Hematopoietic multipotent progenitor cell (in vitro differentiated cells): ENCODE measurements around the gene UBE2S. TPM values are rescaled to one million over a fixed set of nuclear protein-coding genes. Genes with fewer than 3 reads are reported as not detected.
A peak's percentile ranks its signal among the peaks of the same experiment; 100 is the strongest.

ENCODE experiments used
- DNase-seq, 3 donors: peaks; one replicate each; pipeline ENCODE4 v3.0.0-alpha.2; 2011 to 2015; ENCODE audit warnings: low read depth in 2 of 3, low spot score in 2 of 3
- total RNA-seq: library from RNA; depleted of rRNA; stranded (reverse); fragments of >200 nt; gene quantifications from one replicate; pipeline ENCODE4 v1.2.3, GENCODE V29; 2012

Gene UBE2S
- total RNA-seq, 1 donor: 26.7 TPM

DNA sequence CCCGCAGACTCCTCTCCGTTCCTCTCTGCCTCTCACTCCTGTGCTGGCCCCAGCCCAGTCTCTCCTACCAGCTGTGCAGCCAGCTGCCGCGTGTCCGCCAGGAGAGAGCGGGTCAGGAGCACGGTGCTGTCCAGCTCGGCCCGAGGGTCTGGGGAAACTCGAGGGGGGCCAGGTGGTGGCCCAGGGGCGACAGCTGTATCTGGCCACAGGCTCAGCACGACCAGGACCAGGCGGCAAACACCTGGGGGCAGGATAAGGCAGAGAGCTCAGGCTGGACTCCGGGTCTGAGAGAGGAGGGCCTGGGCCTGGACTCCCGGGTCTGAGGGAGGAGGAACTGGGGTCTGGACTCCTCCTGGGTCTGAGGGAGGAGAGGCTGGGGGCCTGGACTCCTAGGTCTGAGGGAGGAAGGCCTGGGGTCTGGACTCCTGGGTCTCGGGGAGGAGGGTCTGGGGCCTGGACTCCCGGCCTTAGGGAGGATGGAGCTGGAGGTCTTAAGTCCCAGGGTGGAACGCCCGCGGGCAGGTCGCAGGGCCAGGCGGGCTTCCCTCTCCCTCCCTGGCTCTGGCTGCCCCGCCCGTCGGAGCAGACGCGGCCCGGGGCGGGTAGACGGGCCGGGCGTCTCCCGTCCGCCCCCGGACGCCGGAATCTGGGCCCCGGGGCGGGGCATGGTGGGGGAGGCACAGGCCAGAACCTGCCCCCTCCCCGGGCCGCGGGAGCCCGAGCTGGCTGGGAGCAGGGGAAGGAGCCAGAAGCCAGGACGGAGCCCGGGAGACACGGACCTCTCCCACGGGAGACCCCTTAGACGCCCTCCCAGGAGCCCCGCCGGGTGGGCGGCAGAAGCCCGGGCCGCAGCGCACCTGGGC, 38.7 kb downstream of the UBE2S start:
- no peak for DNase-seq

DNA sequence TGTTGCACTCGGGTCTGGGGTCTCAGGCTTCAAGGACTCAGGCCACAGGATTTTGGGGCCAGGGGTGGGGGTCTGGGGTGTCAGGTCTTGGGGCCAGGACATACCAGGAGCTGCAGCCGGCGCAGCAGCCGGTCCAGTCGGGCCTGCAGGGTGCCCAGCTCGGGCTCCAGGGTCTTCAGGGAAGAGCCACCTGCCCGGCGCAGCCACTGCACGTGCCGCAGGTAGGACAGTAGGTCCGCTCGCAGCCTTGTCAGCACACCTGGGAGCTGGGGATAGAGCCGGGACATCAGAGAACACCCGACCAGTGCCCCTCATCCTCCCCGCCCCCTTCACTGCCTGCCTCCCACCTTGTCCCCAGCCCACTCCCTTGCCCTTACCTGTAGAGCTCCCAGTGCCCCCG, 39.5 kb downstream of the UBE2S start:
- no peak for DNase-seq

DNA sequence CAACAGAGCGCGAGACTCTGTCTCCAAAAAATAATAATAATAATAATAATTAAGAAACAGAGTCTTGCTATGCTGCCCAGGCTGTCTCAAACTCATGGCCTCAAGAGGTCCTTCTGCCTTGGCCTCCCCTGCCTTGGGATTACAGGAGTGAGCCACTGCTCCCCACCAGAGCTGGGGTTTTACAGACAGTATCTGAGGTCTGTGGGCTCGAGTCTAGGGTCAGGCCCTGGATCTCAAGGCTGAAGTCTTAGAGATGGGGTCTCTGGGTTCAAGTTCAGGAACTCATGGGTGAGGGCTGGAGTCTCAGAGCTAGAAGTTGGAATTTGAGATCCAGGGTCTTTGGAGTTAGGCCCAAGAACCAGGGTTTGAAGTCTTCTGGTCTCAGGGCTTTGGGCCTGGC, 40.8 kb downstream of the UBE2S start:
- DNase-seq: no peak

DNA sequence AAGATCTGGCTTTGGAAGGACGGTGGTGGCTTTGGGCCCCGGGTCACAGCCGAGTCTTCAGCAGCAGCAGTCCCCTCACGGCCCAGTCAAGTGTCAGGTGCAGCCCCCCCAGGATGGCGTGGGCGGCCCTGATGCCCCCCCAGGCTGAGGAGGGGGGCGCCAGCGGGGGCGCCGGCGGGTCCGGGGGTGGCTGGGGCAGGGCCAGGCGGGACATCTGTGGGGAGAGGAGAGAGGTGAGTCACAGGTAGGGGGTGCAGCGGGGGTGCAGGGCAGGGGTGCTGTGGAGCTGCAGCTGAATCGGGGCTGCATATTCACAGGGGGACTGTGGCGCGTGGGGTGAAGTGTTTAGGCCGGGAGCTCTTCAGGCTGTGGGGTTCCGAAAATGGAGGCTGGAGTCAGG, 41.6 kb downstream of the UBE2S start:
- DNase-seq: no peak

DNA sequence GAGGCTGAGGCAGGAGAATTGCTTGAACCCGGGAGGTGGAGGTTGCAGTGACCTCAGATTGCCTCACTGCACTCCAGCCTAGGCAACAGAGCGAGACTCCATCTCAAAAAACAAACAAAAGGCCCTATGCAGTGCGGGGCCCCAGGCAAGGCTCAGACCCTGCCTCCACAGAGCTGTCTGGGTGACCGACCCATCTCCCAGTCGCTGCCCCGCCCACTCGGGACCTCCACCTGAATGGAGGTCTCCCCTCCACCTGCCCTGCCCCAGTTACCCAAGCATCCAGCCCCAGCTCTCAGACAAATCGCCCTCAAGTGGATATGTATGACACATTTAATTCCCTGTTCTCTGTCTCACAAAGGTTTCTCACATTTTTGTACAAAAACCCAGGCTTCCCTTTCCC, 42.3 kb downstream of the UBE2S start:
- DNase-seq: no peak

DNA sequence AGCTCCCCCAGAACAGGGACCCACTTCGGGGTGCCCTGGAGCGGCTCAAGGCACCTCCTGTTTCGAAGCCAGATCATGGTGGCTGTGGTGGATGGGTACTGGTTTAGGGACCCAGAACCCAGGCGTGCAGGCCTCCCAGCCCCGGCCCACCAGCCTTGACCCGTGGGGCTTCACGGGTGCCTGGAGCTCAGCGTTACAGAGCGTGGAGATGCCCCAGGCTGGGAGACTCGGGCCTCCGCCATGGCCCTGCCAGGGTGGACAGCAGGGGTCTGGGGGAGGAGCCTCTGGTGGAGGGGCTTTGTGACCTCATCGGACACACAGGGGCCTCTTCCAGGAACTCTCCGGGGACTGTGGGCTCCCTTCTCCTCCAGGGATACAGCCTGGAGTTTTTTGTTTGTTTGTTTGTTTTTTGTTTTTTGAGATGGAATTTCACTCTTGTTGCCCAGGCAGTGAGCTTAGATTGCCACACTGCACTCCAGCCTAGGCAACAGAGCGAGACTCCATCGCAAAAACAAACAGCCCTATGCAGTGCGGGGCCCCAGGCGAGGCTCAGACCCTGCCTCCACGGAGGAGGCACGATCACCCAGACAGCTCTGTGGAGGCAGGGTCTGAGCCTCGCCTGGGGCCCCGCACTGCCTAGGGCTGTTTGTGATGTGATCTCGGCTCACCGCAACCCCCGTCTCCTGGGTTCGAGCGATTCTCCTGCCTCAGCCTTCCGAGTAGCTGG, 44.4 kb downstream of the UBE2S start, which contains the start of gene GARIN5B:
TSS of gene GARIN5B (minus strand) at position 271 of the 727 bp plus-strand sequence. CDS start at position 77, 194 bp downstream.
- no peak for DNase-seq

DNA sequence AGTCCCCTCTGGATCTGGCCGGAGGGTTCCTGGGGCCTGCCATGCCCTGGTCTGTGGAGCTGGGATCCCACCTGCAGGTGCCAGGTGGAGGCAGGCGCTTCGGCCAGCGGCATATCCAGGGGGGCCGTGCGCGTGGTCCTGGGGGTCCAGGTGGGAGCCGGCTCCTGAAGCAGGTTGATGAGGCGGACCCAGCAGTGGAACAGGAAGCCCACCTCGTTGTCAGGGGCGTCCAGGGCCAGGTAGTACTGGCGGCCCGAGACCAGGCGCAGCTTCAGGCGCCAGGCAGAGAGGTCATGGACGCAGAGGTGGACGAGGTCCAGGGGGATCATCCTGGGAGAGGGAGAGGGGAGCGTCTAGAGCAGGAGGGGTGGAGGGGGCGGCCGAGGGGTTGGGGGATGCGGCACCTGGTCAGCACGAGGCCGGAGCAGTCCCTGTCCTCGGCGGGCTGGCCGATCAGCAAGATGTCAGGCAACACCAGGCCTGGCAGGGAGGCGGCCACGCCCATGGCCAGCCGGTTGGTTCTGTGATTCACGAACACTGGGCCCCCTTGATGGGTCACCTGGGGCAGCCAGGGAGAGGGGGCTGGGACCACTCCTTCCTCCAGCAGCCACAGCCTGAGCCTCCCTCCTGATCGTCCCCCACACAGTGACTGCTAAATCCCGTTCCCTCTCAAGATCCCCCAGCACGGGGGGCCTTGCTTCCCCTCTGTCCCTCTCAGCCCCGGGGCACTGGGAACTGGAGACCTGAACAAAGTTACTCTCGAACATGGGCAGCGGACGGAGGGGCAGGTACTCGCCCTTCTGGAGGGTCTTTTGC, 45.2 kb downstream of the UBE2S start:
- DNase-seq: no peak

DNA sequence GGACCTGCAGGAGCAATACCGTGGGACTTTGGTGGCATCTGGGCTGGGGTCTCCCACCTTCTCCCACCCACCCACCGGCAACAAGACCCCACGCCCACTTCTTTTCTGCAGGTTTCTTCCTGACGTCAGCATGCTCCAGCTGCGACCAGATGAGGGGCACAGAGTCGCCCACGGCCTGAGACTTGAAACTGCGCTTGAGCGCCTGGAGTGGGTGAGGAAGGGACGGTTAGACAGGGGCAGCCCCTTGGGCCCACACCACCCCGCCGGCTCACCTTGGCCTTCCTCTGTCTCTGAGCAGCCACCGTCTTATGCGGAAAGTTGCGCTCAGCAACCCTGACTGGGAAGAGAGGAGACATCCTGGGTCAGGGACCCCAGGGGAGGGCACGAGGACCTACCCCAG, 46.7 kb downstream of the UBE2S start:
- DNase-seq: no peak

DNA sequence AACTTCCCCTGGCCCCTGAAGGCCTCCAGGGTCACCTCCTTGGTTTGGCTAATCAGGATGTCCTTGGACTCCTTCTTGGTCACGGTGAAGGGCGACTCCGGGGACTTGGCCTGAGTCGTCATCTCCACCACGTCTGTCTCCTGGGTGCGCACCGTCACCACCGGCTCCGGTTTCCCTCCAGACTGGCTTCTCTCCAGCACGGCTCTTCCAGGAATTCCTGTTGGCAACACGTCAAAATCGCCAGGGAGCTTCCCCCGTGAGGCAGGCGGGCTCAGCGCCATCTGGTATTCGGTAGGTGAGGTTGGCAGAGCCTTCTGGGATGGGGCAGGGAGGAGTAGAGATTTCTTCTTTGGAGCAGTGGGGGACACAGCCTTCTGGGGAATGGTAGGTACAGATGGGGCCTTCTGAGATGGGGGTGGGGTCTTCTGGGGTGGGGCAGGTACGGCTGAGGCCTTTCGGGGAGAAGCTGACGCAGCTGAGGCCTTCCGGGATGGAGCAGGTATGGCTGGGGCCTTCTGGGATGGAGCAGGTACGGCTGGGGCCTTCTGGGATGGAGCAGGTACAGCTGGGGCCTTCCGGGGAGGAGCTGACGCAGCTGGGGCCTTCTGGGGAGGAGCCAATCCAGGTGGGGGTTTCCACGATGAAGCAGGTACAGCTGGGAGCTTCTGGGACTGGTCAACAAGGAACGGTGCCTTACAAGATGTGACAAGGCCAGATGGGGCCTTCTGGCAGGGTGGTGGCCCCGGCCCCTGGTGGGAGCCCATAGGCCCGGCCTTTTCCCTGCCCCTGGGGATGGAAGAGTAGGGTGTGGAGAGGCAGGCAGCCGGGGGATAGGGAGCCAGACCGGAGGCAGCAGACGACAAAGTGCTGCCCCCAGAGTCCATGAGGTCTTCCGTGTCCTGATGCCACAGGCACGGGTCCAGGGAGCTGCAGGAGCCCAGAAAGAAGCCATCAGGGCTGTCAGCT, 48.4 kb downstream of the UBE2S start:
- DNase-seq: no peak

DNA sequence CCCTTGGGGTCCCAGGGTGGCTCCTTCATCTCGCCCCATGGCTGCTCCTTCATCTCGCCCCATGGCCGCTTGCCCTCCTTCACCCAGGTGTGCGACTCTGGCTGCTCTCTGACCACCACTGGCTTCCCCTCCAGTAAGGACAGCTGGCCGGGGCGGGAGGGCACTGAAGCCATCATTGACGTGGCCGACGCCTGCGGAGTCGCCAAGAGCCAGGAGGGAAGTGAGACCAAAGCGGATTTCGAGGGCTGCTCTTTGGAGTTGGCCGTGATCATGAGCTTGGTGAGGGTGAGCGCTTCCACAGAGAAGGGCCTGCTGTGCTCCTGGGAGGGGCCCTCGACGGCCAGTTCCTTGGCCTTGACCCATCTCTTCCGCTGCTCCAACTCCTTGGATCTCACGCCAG, 49.1 kb downstream of the UBE2S start:
- DNase-seq: no peak

DNA sequence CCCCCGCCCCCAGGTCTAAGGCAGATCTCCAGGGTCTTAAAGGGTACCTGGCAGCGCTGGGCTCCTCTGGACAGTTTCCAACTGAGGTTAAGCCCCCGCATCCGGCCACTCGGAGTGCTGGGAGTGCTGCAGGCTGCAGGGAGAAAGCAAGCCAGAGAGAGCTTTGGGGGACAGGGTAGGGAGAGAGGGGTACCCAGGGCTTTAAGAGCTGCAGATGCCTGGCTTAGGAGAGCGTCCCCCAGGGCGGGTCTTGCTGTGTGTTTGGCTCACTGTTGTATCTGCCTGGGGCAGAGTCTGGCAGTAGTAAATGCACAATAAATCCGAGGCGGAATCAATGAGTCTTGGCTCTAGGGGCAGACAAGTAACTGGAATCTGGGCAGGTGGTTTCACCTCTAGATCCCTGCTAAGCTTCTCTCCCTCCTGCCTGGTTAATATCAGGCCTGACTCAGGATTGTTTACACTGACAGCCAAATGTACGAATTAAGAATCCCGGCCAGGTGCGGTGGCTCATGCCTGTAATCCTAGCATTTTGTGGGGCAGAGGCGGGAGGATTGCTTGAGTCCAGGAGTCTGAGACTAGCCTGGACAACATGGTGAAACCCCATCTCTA, 52.3 kb downstream of the UBE2S start:
- peak in 2 of 3 donors; percentile 20 to 39 for DNase-seq

DNA sequence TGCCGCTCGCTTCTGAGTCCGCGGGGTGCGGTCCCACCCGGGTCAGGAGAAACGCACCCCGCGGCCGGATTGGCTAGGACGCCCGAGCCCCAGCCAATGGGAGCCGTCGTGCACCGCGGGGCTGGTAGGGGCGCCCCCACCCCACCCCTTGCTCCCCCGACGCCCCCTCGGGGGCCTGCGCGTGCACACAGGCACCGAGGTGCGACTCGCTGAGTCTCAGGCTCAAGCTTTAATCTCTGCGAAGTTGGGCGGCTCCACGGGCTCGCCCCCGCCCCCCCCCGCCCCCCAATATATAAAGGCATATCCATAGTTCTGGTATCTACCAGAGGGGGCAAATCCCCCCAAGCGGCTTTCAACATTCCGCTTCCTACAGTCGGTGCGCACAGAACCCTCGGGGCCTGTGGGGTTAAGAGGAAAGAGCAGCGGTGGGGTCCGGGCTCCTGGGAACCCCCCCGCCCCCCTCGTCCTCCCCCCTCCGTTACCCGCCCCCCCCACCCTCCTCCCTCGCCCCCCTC, 52.8 kb downstream of the UBE2S start, which contains the start of gene COX6B2:
TSS of gene COX6B2 (minus strand) at position 22 of the 515 bp plus-strand sequence. CDS start 198 bp downstream, outside the sequence.
- peak in 1 of 3 donors; percentile 25 for DNase-seq

DNA sequence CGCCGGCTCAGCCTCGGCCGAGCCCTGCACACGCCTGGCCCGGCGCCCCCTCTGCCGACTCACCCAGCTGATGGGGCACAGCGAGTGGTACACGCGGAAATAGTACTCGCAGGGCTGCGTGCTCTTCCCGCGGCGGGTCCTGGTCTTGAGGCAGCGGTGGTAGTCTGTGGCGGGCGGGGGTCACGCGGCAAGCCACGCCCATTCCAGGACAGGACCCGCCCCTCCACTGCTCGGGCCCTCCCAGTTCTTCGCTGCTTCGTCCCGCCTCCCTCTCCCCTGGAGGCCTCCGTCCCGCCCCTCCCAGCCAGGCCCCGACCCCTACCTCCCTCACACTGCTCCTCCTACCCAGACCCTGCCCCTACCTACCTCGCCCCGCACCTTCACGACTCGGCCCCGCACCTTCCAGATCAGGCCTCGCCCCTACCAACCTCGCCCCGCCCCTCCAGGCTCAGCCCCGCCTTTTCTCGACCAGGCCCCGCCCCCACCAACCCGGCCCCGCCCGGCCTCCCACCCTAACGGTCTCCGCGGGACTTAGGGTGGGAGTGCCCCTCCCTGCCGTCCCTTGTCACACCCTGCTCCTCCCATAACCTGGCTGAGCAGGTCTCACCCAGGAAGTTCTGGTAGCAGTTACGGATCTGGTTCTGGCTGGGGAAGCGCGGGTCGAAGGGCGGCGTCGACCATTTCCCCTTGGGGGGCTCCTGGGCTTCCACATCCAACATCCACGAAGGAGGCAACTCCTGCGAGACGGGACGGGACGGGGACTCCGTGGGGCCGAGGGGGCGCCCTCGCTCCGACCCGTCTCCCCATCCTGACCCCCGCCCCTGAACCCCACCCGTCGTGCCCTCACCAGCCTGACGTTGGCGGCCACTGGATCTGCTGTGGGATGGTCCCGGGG, 53.5 kb downstream of the UBE2S start:
- DNase-seq: peak; percentile 52 to 68 (median 63)

DNA sequence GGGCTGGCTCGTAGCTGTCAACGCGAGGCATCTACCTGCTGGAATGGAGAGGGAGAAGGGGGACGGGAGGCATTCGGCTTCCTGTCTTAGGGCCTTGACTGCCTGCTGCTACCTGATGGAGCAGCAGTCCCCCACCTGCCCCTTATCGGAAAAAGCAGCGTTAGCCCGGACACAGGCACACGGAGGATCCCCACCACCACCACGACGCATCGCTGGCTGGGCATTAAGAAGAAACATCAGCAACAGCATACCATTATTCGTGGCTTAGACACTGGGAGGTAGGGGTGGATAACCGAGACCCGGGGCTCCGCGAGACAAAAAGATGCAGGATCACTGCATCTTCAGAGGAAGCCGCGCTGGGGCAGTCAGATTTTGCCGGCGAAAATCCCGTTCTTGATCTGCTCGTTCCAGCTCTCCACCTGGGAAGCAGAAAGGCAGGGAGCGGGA, 54.2 kb downstream of the UBE2S start:
- no peak for DNase-seq

DNA sequence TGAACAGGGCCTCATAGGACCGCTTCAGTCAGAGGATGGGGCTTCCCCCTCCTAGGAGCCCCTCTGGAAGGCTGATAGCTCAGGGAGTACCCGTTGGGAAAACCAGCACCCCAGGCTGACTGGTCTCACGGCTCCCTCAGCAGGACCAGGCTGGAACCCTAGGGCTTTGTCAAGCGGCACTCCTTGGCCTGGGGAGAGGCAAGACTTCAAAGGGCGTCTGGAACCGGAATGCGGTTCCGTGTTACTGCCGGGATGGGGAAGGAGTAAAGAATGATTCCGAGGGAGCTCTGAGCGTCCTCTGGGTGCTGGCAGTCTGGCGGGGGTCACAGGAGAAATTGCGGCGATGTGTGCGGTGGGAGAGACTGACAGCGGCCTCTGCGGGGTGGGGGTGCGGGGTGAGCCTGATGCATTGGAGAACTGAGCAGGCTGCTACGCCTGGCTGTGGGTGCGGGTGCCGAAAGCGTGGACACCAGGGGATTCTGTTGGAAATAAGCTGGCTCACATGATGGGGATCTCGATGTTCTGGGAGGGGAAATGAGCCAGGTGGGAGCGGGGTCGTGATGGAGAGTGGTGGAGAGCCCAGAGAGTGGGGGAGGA, 54.9 kb downstream of the UBE2S start:
- no peak for DNase-seq

DNA sequence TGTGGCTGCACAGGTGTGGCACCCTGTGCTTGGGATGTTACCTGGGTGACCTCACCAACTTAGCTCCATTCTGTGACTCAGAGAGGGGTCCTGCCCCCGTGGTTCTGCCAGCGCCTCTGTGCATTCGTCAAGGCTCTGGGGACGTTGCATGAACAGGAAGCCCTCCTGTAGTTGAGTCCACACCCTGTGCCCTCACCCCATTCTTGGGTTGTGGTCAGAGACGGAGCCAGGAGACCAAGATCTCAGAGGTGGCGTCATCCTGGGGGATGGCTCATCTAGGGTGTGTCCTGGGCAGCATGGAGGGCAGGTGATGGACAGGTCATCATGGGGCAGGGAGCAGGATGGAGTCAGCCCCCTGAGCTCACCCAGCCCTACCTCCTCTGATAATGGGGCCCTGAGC, 55.5 kb downstream of the UBE2S start:
- no peak for DNase-seq

DNA sequence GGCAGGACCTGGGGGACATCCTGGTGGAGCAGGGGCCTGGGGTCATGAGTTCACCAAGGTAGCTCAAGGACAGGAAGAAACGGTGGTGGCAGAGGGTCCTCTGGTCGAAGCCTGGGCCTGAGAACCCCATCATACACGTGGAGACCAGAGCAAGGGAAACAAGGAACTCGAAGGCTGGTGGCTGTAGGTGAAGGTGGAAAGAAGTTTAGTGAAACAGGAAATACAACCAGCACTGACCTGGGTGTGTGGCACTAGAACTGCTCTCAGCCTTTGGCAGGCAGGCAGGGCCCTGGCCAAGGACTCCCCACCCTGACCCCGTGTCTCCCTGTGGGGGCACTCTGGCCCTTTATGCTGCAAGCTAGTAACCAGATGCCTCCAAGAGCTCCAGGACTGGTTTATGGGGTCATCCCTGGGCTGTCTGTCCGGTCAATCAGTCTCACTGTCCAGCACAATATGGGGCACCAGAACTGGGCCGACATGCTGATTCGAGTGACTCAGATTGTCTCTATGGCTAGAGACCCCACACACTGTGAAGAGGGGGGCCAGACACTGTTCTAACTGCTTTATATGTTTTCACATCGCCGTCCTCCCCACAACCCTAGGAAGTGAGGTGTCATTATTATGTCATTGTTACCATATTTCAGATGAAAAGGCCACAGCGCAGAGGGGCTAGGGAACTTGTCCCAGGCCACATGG, 56.8 kb downstream of the UBE2S start:
- no peak for DNase-seq
